Ascending aorta (tissue), 2 donors: ENCODE results near the gene C6orf118. TPM values are rescaled to one million over a fixed set of nuclear protein-coding genes. Genes with fewer than 3 reads are reported as not detected.

Source experiments
- DNase-seq, 2 donors: peaks; one replicate each; pipeline ENCODE4 v3.0.0-alpha.2; 2019; ENCODE audit warnings: low spot score in 2 of 2
- H3K27ac ChIP-seq, 2 donors: fragments of 200-600 bp; sonication (generic); one replicate each; pipeline ENCODE4 v1.5.1; 2016 to 2017; ENCODE audit warnings: mild to moderate bottlenecking in 1 of 2
- H3K27me3 ChIP-seq: fragments of 200-600 bp; sonication (generic); one replicate; pipeline ENCODE4 v1.5.1; 2017
- H3K36me3 ChIP-seq, 2 donors: fragments of 200-600 bp; sonication (generic); one replicate each; pipeline ENCODE4 v1.5.1; 2016
- H3K4me1 ChIP-seq, 2 donors: fragments of 200-600 bp; sonication (generic); one replicate each; pipeline ENCODE4 v1.5.1; 2016 to 2017; ENCODE audit warnings: mild to moderate bottlenecking in 1 of 2
- H3K4me3 ChIP-seq, 2 donors: fragments of 200-600 bp; sonication (generic); one replicate each; pipeline ENCODE4 v1.5.1; 2016 to 2017; ENCODE audit warnings: mild to moderate bottlenecking in 1 of 2
- H3K9me3 ChIP-seq, 2 donors: fragments of 200-600 bp; sonication (generic); one replicate each; pipeline ENCODE4 v1.5.1; 2016
- CTCF ChIP-seq, 3 experiments: fragments of 200-600 bp in 2 of 3; fragments of 450-650 bp in 1 of 3; sonication (generic) in 2 of 3; IDR thresholded peaks; one replicate each; pipeline ENCODE4 v1.5.1; 2016 to 2019; ENCODE audit warnings: antibody characterized with exemption in 3 of 3, mild to moderate bottlenecking in 1 of 3, moderate library complexity in 1 of 3
- intact Hi-C: fragments of 100-400 bp; cut with DNase I; formaldehyde crosslinking; loops from one replicate; pipeline ENCODE4 v1.15.1; 2023
- total RNA-seq: library from RNA; depleted of rRNA; stranded (reverse); fragments of >200 nt; gene quantifications from one replicate; pipeline ENCODE4 v1.1.0, GENCODE V29; 2016

Gene C6orf118
- total RNA-seq, 1 donor from 2014 or later = not detected

DNA sequence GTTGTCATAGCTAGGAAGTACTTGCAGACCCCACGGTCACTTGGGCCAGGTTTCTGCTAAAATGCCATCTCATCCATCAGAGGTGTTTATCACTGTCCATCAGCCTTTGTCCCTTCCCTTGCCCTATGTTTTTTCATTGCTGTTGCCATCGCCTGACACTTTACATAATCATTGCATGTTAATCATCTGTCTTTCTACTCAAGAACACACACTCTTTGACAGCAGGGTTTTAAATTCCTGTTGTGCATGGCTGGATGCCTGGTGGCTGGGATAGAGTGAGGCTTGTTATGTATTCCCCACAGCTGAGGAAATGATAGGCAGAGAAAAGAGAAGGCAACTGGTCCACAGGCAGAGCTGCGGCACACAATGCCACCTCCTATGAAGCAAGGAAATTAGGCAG is 11.7 kb upstream of the C6orf118 start:
- H3K27me3 ChIP-seq = no peaks in the 10 kb centered on the region
- no peaks in the 10 kb centered on the region for H3K9me3 ChIP-seq
- no peak for TF ChIP-seq CTCF (IDR thresholded peaks at IDR 0.05)
- H3K4me1 ChIP-seq = no peaks in the 10 kb centered on the region
- H3K27ac ChIP-seq = no peak overlapping the region
- intact Hi-C loops = no loop called here
- no peak overlapping the region for H3K4me3 ChIP-seq
- DNase-seq = no peak
- H3K36me3 ChIP-seq = no peaks in the 10 kb centered on the region

GRCh38 chr6:165317723-165318122 is 8.3 kb upstream of the C6orf118 start:
- intact Hi-C loops = no loop called here
- Histone ChIP-seq H3K9me3 (no peaks in the 10 kb centered on the region), H3K27me3 (no peaks in the 10 kb centered on the region), H3K27ac (no peak overlapping the region), H3K4me3 (no peak overlapping the region), H3K4me1 (no peaks in the 10 kb centered on the region), H3K36me3 (no peaks in the 10 kb centered on the region)
- DNase-seq = no peak
- no peak for TF ChIP-seq CTCF (IDR thresholded peaks at IDR 0.05)

GRCh38 chr6:165306955-165307354 is 2.5 kb downstream of the C6orf118 start:
- intact Hi-C loops = no loop called here
- H3K4me1 ChIP-seq = no peaks in the 10 kb centered on the region
- no peak overlapping the region for H3K27ac ChIP-seq
- H3K9me3 ChIP-seq = no peaks in the 10 kb centered on the region
- H3K36me3 ChIP-seq = no peaks in the 10 kb centered on the region
- DNase-seq = no peak
- H3K4me3 ChIP-seq = no peak overlapping the region
- TF ChIP-seq CTCF (IDR thresholded peaks at IDR 0.05) = no peak
- no peaks in the 10 kb centered on the region for H3K27me3 ChIP-seq

- Histone ChIP-seq H3K4me1 (no peaks in the 10 kb centered on the region), H3K4me3 (no peak overlapping the region), H3K36me3 (no peaks in the 10 kb centered on the region), H3K27me3 (no peaks in the 10 kb centered on the region), H3K27ac (no peak overlapping the region), H3K9me3 (no peaks in the 10 kb centered on the region)
- no peak for DNase-seq
- intact Hi-C loops = no loop called here
- TF ChIP-seq CTCF (IDR thresholded peaks at IDR 0.05) = no peak
Observed at GRCh38 chr6:165301372-165302246, 7.8 kb downstream of the C6orf118 start.

DNA sequence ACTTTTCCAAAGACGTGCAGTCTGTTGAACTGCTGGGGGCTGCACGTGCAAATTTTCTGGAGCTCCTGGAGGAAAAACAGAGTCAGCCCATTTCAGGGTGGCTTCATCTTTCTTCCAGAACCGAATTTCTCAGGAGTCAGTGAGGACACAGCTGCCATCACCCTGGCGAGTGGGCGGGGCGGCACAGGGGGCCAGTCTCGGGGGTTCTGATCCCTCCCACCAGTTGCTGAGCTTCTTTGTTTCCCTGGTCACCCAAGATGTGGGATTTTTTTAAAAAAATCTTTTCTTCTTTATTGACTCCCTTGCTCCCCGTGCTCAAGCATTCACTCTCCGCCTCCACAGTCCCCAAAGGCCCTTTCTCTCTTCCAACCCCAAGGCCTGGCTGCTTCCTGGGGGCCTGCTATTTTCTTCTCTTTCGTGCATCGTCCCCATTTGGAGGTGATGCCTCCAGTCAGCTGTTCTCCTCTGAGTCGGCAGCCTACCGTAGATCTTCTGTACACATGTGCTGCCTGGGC is 8.9 kb downstream of the C6orf118 start:
- DNase-seq = no peak
- Histone ChIP-seq H3K9me3 (no peaks in the 10 kb centered on the region), H3K4me3 (no peak overlapping the region), H3K27me3 (no peaks in the 10 kb centered on the region), H3K27ac (no peak overlapping the region), H3K4me1 (no peaks in the 10 kb centered on the region), H3K36me3 (no peaks in the 10 kb centered on the region)
- intact Hi-C loops = no loop called here
- no peak for TF ChIP-seq CTCF (IDR thresholded peaks at IDR 0.05)
